GM12872 (cell line): ENCODE data around the gene TMEM59.

Source experiments
- TF ChIP-seq, protein P1 (sequence below): IDR thresholded peaks from 3 replicates; pipeline ENCODE4 v1.5.1; 2011; ENCODE audit warnings: low read depth, mild to moderate bottlenecking, low read length, moderate library complexity; ENCODE audit not compliant: insufficient read depth

Gene TMEM59

DNA sequence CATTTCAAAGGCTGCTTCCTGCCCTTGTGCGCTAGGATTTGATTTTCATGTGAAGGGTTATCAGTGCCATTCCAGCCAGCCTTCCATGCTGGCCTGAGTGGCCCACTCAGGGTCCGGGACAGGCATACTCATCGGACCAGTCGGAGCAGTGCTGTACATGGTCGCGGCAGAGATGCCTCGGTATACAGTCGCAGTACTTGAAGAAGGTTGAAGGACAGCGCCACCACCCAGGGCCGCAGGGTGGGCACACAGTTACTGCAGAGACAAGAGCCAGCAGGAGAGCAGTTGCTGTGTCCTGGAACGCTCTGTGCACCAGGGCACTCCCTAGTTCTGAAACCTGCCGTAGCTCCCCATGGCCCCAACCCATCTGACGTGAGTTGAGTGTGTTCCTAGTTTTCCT is 44.1 kb downstream of the TMEM59 start:
- TF ChIP-seq, protein P1, sequence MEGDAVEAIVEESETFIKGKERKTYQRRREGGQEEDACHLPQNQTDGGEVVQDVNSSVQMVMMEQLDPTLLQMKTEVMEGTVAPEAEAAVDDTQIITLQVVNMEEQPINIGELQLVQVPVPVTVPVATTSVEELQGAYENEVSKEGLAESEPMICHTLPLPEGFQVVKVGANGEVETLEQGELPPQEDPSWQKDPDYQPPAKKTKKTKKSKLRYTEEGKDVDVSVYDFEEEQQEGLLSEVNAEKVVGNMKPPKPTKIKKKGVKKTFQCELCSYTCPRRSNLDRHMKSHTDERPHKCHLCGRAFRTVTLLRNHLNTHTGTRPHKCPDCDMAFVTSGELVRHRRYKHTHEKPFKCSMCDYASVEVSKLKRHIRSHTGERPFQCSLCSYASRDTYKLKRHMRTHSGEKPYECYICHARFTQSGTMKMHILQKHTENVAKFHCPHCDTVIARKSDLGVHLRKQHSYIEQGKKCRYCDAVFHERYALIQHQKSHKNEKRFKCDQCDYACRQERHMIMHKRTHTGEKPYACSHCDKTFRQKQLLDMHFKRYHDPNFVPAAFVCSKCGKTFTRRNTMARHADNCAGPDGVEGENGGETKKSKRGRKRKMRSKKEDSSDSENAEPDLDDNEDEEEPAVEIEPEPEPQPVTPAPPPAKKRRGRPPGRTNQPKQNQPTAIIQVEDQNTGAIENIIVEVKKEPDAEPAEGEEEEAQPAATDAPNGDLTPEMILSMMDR = no peak

DNA sequence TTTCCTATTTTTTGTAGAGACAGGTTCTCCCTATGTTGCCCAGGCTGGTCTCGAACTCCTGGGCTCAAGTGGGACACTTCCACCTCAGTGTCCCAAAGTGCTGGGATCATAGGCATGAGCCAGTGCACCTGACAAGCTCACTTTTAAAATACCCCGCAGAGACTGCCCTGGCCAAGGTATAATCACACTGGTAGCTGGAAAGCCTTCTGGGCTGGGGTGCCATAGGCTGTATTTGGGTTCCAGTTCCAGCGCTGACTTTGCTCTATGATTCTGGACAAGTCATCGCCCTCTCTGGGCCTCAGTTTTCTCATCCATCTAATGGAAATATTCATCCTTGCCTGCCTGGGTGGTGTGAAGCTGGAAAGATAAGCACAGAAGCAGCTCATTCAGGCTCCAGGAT is 45.4 kb downstream of the TMEM59 start:
- TF ChIP-seq, protein P1 = no peak

DNA sequence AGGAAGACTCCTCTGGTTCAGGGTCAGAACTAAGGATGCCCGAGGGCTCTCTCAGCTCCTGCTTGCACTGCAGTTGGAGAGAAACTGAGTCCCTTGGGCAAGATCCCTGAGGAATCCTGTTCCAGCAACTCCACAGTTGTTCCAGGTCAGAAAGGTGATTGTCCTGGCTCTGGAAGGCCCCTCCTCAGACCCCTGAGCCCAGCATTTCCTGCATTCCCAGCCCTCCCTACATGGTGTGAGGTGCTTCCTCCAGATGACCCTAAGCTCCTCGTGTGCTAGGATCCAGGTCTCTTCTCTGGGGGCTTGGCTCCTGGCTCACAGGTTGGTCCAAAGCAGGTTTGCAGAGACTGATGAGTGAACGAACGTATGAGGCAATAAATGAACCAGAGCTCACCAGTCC is 46.5 kb downstream of the TMEM59 start:
- TF ChIP-seq, protein P1 = no peak

DNA sequence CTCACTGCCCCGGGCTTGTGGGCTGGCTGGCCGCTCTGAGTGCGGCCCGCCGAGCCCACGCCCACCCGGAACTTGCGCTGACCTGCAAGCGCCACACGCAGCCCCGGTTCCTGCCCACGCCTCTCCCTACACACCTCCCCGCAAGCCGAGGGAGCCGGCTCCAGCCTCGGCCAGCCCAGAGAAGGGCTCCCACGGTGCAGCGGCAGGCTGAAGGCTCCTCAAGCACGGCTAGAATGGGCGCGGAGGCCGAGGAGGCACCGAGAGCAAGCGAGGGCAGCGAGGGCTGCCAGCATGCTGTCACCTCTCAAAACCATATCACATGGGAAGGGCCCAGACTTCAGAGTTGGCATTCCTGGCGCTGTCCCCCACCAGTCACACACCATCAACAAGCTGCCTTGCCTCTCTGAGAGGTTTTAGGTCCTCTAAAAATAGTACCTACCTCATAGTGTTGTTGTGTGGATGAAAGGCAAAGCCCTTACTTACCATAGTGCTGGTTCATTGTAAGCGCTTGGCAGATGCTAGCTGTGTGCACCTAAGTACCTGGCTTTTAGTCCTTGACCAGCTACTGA is 48.4 kb downstream of the TMEM59 start:
- TF ChIP-seq, protein P1 = no peak

DNA sequence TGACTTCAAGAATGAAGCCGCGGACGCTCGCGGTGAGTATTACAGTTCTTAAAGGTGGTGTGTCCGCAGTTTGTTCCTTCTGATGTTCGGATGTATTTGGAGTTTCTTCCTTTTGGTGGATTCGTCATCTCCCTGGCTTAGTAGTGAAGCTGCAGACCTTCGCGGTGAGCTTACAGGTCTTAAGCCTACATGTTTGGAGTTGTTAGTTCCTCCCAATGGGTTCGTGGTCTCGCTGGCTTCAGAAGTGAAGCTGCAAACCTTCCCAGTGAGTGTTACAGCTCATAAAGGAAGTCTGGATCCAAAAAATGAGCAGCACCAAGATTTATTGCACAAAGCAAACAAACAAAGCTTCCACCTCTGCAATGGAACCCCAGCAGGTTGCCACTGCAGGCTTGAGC is 49.8 kb downstream of the TMEM59 start:
- TF ChIP-seq, protein P1 = no peak

DNA sequence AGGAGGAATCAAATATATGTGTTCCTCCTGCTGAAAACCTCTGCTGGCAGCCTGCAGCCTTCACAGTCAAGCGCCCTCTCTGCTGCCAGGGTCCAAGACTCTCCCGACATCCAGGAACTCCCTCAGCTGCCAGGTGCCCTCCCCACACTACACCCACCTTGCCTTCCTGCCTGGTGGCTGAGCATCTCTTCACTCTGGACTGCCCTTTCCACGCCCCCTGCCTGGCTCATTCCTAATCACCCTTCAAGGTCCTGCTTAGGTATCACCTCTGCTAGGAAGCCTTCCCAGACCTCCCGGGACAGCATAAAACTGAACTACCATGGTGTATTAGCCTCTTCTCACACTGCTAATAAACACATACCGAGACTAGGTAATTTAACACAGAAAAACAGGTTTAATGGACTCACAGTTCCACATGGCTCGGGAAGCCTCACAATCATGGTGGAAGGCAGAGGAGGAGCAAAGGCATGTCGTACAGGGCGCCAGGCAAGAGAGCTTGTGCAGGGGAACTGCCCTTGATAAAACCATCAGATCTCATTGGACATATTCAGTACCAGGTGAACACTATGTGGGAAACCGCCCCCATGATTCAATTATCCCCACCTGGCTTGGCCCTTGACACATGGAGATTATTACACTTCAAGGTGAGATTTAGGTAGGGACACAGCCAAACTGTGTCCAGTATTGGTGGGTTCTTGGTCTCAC is 50.3 kb downstream of the TMEM59 start:
- TF ChIP-seq, protein P1 = no peak

DNA sequence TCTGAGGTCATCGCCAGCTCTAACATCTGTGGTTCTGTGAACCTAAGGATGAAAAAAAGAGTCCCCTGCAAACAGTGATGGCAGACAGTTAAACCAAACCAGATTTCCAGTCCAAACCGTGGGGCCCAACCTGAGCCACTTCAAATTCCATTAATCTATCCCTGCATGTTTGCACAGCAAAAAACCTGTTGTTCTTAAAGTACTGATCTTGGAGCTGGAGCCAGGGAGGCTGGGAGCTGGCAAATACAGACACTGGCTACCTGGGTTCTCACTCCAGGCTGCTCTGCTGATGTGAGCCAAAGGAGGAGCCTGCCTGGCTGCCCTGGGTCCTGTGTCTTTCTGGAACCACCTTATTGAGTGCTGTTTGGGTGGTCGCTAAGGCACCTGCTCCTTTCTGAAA is 51.4 kb downstream of the TMEM59 start:
- TF ChIP-seq, protein P1 = no peak
